Activated CD4-positive, alpha-beta T cell treated with anti-CD3 and anti-CD28 coated beads for 4 hours (primary cell): ENCODE data around the gene PTPRD.

Source experiments
- DNase-seq, 2 donors: peaks; one replicate each; pipeline ENCODE4 v3.0.0-alpha.2; 2020

Gene PTPRD

GRCh38 chr9:10146517-10147331 lies 466.1 kb downstream of the PTPRD start:
- no peak for DNase-seq

GRCh38 chr9:10144355-10144754 lies 468.4 kb downstream of the PTPRD start:
- DNase-seq, result no peak

GRCh38 chr9:10135553-10135952 lies 477.2 kb downstream of the PTPRD start:
- DNase-seq, result no peak

GRCh38 chr9:10134266-10134665 lies 478.5 kb downstream of the PTPRD start:
- no peak for DNase-seq

- DNase-seq, result no peak
Observed at GRCh38 chr9:10130061-10130675, 482.6 kb downstream of the PTPRD start.

- no peak for DNase-seq
Observed at GRCh38 chr9:10127867-10128266, 484.9 kb downstream of the PTPRD start.

- DNase-seq, result no peak
Observed at GRCh38 chr9:10112798-10113197, 500.0 kb downstream of the PTPRD start.

- no peak for DNase-seq
Observed at GRCh38 chr9:10112070-10112469, 500.7 kb downstream of the PTPRD start.

- DNase-seq, result no peak
Observed at GRCh38 chr9:10108815-10109214, 504.0 kb downstream of the PTPRD start.

GRCh38 chr9:10104774-10105173 lies 508.0 kb downstream of the PTPRD start:
- DNase-seq, result no peak

- no peak for DNase-seq
Observed at GRCh38 chr9:10095208-10095607, 517.6 kb downstream of the PTPRD start.

- DNase-seq, result no peak
Observed at GRCh38 chr9:10094563-10094962, 518.2 kb downstream of the PTPRD start.

- DNase-seq, result no peak
Observed at GRCh38 chr9:10080012-10080411, 532.8 kb downstream of the PTPRD start.

- no peak for DNase-seq
Observed at GRCh38 chr9:10079284-10079964, 533.4 kb downstream of the PTPRD start.

GRCh38 chr9:10071579-10071978 lies 541.2 kb downstream of the PTPRD start:
- DNase-seq, result no peak

- DNase-seq, result no peak
Observed at GRCh38 chr9:10062629-10063395, 550.0 kb downstream of the PTPRD start.

- no peak for DNase-seq
Observed at GRCh38 chr9:10059044-10059443, 553.8 kb downstream of the PTPRD start.

GRCh38 chr9:10055886-10056395 lies 556.9 kb downstream of the PTPRD start:
- no peak for DNase-seq

GRCh38 chr9:10054456-10054855 lies 558.3 kb downstream of the PTPRD start:
- no peak for DNase-seq

GRCh38 chr9:10052916-10053315 lies 559.9 kb downstream of the PTPRD start:
- DNase-seq, result no peak

GRCh38 chr9:10052181-10052580 lies 560.6 kb downstream of the PTPRD start:
- no peak for DNase-seq

GRCh38 chr9:10050016-10050415 lies 562.8 kb downstream of the PTPRD start:
- DNase-seq, result no peak

- DNase-seq, result no peak
Observed at GRCh38 chr9:10048994-10049393, 563.8 kb downstream of the PTPRD start.
